ENCODE results near the gene PCDH15.

- no peak for TF ChIP-seq EZH2 (IDR thresholded peaks at IDR 0.05; ENCODE audit: borderline replicate concordance, low read depth, low read length, poor library complexity, severe bottlenecking)
- no peak for TF ChIP-seq CTCF (conservative IDR thresholded peaks at IDR 0.05; ENCODE audit: low read depth, low read length)
Measured at GRCh38 chr10:54148508-54148907, 652.5 kb downstream of the PCDH15 start.

Measured in A673 (cell line).